ENCODE measurements around the gene PLD2.
A peak's percentile ranks its signal among the peaks of the same experiment; 100 is the strongest.
"Not testable (repeated sequence)": the region's sequence is repeated elsewhere in the genome, so short reads cannot be mapped to it uniquely, and the experiment has no call there.

PLD2 gene

DNA sequence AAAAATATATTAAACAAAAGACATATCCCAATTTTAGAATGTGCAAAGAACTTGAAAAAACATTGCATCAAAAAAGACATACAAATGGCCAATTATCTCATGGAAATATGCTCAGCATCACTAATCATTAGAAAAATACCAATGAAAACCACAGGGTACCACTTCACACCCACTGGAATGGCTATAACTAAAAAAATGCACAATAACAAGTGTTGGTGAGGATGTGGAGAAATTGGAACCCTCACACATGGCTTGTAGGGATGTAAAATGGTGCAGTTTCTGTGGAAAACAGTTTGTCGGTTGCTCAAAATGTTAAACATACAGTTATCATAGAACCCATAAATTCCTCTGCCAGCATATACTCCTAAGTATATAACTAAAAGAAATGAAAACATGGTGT, 11.8 kb upstream of the PLD2 start:
- no peak for DNase-seq

DNA sequence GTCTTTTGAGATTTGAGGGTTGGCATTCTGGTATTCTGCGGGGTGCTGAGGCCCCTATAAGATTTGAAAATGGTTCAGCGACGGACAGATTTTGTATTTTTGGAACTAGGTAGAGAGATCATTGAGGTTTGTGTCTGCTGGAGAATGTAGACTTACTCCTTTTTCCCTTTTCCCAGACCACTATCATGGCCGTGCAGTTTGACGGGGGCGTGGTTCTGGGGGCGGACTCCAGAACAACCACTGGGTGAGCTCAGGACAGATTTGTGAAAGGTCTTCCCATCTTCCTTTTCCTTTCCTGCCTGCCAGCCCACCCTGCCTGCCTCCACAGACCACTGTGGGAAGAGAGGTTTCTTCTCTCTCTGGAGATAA, 10.4 kb upstream of the PLD2 start:
- DNase-seq, result peak in 1 of 2 experiments; percentile 39

DNA sequence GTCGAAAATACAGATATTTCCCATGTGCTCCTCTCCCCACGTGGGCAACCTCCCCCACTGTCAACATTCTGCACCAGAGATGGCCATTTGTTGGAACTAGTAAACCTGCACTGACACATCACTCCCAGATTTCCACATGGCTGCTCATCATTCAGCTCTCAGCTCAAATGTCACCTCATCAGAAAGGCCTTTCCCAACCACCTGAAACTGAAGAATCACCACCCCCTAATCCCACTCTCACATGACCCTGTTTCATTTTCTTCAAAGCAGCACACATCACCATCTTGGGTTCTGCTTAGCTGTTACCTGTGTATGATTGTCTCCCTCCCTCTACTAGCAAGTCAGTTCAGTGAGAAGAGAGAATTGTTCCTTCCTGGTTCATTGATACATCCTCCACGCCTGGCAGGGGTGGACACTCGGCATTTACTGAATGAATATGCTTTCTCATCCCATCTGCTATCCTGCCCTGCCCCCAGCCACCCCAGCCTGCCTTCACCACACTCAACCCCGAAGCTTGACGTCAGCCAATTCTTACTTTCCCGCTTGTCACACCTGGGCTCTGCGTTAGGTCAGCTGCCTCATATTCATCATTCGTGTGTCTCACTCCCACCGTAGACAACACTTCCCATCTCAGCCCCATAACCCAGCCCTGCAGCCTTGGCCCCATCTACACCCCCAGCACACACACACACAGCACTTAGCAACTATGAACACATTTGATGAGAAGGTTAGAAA, 6.3 kb upstream of the PLD2 start:
- DNase-seq, result no peak

DNA sequence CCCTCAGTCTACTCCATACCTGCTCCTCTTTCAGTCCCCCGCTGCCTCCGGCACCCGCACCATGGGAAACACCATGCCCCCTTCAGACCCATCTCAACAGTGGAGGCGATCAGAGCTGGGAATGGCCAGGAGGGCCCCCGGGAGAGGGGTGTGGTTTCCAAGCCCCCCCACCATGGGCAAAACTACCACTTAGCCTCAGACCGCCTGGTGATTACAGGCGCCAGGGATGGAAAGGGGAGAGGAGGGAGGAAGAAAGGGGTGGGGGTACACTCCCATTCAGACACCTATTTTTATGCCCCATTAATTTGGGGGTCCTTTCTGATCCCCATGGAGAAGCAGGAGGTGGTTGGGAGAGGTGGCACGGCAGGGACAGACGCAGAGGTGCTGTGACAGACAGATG, 4.7 kb upstream of the PLD2 start, which contains the start of gene C17orf114:
TSS of gene C17orf114 (minus strand) at position 101 of the 400 bp plus-strand sequence.
- no peak for DNase-seq

DNA sequence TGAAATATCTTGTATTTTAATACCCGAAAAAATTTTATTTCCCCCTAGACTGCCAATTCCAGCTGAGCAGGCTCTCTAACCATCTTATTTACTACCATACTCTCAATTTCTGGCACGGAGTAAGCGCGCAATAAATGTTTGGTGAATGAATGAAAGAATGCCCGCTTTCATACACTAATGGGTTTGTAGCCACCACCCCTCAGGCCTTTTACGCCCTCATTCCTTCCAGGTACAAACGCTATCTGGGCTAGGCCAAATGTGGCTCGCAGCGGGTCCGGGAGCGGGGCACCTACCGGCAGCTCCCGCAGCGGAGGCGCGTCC, 536 bp upstream of the PLD2 start:
- no peak for DNase-seq

DNA sequence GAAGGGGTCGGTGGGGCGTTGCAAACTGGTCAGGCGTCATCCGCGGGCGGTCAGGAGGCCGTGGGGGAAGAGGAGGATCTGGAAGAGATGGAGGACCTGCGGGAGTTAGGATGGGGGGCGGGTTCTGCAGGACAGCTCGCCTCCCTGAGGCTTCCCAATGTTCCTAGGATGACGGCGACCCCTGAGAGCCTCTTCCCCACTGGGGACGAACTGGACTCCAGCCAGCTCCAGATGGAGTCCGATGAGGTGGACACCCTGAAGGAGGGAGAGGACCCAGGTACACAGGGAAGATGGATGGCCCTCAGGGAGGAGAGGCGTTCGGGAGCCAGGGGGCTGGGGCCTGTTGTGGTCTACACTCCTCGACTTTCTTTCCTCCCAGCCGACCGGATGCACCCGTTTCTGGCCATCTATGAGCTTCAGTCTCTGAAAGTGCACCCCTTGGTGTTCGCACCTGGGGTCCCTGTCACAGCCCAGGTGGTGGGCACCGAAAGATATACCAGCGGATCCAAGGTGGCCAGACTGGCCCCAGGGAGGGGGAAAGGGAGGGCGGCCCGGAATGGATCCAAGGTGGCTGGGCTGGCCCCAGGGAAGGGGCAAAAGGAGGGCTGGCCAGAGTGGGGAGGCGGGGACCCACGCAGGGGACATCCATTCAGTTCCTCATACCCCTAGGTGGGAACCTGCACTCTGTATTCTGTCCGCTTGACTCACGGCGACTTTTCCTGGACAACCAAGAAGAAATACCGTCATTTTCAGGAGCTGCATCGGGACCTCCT, 839 bp downstream of the PLD2 start:
- DNase-seq, result no peak

DNA sequence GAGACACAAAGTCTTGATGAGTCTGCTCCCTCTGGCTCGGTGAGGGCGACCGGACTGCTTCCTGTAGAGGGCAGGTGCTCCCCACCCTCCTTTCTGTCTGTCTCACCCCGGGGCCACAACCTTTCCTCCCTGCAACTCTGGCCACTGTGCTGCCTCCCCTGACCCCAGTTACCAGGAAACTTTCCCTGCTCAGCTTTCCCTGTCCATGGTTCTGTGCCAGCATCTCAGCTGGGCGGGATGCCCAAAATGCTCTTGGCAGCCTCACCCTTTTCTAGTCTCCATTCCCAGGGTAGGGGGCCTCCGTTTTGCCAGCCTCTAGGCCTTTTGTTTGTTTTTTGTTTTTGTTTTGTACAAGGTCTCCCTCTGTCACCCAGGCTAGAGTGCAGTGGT, 1.4 kb downstream of the PLD2 start:
- DNase-seq, result no peak

DNA sequence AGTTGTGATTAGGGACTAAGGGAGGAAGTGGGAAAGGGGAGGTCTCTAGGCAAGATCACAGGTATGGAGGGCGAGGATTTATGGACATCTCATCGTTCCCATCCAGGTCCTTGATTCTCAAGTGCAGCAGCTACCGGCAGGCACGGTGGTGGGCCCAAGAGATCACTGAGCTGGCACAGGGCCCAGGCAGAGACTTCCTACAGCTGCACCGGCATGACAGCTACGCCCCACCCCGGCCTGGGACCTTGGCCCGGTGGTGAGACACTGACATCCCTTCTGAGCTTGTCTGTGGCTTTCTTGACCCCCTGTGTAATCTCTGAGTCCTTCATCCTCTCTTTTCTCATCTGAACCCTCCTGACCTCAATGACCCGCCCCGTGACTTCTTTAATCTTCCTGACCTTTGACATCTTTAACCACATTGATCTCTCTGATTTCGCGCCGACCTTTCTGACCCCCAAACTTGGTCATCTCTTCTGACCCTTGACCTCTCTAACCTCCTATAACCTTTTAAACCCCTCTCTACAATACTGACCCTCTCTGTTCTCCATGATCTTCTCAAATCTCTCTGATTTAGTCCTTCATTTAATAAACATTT, 3.8 kb downstream of the PLD2 start:
- DNase-seq, result no peak

DNA sequence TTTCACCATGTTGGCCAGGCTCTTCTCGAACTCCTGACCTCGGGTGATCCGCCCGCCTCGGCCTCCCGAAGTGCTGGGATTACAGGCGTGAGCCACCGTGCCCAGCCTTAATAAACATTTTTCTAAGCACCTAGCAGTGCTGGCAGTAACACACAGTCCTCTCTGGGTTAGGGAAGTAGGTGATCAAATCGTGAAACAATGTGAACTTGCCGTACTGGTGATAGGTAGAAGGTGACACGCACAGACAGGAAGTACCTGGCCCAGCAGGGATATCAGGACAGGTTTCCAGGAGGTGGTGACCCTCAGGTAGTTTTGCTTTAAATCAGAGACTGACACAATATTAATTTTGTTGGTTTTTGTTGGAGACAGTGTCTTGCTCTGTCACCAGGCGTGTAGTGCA, 4.5 kb downstream of the PLD2 start:
- DNase-seq, result no peak

DNA sequence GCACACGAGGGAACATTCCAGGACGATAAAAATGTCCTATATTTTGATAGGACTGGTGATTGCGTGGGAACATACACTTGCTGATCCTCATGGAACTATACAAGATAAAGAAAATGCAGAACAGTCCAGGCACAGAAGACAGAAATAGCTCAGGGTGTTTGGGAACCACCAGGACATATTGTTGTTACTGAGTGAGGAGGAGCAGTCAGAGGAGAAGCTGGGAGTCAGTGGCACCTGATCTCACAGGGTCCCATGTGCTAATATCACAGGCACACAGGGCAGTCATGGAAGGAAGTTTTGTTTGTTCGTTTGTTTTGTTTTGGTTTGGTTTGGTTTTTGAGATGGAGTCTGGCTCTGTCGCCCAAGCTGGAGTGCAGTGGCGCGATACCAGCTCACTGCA, 5.7 kb downstream of the PLD2 start:
- DNase-seq, result no peak

DNA sequence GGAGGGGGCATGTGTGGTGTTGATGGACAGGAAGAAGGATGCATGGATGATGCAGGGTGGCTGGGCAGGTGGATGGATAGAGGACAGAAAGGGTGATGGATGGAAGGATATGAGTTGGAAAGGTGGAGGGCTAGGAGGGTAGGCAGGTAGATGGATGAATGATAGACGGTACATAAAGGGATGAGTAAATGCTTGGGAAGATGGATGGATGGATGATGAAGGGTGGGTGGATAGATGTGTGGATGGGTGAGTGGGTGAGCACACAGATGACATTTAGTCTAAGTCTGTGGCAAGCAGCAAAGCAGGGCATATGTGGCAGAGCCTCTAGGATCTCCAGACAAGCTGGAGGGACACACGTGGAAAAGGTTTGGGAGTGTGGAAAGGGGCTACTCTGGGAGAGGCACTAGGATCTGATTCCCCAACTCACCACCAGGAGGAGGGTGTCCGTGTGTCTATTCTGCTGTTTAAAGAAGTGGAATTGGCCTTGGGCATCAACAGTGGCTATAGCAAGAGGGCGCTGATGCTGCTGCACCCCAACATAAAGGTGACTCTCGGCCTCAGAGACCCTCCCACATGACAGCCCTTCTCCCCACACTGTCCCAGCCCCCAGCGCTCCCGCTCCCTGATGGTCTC, 8.2 kb downstream of the PLD2 start:
- DNase-seq, result no peak

DNA sequence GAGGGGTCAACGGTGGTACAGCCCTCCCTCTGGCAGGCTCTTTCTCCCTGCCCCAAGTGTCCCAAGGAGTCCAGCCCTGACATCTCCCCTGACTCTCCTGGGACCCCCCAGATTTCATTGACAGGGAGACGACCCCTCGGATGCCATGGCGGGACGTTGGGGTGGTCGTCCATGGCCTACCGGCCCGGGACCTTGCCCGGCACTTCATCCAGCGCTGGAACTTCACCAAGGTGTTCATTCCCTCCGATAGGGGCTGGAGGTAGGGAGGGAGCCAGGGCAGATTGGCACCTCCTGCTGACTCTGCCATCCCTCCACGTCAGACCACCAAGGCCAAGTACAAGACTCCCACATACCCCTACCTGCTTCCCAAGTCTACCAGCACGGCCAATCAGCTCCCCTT, 9.9 kb downstream of the PLD2 start:
- no peak for DNase-seq

DNA sequence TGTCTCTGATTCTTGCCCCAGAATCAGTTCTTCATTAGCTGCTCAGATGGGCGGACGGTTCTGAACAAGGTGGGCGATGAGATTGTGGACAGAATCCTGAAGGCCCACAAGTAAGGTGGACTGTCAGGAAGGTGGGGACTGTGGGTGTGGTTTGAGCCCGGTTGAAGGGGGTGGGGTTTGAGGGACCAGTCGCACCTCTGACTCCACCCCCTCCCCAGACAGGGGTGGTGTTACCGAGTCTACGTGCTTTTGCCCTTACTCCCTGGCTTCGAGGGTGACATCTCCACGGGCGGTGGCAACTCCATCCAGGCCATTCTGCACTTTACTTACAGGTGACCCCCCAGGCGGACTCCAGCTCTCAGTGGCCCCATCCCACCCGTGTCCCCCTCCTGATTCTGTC, 11.3 kb downstream of the PLD2 start:
- no peak for DNase-seq

DNA sequence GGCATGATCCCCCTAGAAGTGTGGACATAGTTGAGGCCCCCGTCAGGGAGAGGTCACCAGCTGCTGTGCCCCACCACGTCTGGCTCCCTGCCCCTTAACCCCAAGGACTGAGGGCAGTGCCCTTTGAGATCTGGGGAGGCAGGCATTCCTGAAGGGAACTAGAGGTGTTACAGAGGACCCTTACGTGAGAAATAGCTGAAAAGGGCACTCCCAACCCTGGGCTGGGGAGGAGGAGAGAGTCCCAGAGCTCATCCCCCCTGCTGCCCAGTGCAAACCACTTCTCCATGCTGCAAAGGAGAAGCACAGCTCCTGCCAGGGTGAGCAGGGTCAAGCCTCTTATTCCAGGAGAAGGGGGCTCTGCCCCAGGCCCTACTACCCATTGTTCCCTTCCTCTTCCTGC, 15.9 kb downstream of the PLD2 start:
- no peak for DNase-seq

DNA sequence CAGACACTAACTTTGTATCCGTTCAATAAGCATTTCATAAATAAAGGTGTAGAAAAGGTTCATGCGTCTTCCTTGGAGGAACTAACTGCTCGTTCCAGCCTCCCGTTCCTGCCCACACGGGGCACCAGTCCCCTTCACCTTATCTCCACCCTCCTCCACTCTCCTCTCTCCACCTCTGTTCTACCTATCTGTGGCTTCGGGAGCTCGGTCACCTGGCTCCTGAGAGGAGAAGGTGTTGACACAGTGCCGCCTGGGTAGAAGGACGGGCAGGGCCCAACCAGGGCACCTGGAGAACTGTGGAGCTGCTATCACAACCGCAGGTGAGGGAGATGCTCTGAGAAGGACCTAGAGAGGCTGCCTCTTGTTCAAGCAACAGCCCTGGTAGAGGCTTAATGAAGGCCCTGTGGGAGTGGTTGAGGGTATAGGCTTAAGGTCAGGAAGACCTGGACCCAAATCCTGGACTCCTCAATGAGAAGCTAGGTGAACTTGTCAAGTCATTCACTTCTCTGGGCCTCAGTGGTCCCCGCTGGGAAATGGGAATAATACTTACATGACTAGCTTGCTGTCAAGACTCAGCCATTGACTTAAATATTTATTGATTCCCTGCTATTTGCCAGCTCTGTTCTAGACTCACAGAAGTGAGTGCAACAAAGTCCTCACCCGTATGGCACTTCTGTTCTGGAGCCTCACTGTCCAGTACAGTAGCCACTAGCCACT, 16.6 kb downstream of the PLD2 start:
- DNase-seq, result no peak

DNA sequence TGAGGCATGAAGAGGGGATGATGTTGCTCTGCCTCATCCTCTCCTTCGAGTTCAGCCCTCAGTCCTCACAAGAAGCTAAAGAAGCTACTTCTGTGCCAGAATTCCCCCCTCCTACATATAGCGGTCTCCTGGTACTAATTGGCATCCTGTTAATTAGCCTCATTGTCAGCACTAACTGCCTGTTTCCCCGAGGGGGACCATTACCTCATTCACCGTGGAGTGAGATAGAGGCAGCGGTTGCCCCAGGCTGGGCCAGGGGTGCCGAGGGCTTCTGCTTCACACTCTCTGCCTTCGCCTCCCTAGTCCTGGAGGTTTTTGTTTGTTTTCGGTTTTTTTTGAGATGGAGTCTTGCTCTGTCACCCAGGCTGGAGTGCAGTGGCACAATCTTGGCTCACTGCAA, 20.4 kb downstream of the PLD2 start:
- no peak for DNase-seq

DNA sequence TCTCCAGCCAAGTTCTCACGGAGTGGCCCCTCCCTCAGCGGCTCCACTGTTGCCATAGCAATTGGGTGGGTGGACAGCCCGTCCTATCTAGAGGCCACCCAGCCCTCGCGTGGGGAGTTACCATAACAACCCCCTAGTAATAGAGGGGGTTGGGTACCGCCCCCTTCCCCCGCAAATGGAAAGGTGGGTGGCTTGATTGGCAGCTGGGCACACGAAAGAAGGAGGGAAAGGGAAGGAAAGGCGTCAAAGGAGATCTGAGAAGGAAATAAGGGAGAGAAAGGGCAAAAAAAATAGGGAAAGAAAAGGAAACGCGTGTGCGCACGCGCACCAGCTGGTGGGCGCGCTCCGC, 25.9 kb downstream of the PLD2 start:
- not testable (repeated sequence) for DNase-seq

DNA sequence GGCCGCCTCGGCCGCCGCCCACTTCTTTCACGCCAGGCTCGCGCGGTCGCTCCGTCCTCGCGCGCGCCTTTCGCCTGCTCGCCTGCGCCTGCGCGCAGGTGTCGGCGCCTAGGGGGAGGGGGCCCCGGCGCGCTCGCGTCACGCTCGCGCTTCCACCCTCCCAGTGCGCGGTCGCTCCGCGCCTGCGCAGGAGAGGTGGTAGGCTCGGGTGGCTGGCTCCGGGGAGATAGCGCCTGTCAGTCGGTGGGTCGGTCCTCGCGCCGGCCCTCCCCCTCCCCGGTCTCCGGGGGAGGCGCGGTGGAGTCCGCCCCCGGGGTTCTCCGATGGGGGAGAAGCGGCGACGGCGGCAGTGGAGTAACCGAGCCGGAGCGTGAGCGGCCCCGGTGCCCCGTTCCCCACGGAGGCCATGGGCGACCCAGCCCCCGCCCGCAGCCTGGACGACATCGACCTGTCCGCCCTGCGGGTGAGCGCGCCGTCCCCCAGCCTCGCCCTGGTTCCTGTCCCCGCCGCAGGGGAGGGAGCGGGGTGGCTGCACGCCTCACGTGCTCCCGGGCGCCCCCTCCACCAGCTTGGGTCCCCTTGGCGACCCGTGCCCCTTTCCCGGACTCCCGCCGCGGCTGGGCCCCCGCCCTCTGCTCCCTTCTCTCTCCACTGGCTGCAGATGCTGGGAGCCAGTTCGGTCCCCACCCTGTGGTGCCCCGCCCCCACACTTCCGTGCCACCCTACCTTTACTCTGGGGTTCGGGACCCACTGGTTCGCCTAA, 26.4 kb downstream of the PLD2 start, which contains the start of gene MINK1:
TSS of gene MINK1 (plus strand) at position 163 of the 763 bp plus-strand sequence. CDS start at position 407, 244 bp downstream.
- DNase-seq, result peak; percentile 72 to 88

DNA sequence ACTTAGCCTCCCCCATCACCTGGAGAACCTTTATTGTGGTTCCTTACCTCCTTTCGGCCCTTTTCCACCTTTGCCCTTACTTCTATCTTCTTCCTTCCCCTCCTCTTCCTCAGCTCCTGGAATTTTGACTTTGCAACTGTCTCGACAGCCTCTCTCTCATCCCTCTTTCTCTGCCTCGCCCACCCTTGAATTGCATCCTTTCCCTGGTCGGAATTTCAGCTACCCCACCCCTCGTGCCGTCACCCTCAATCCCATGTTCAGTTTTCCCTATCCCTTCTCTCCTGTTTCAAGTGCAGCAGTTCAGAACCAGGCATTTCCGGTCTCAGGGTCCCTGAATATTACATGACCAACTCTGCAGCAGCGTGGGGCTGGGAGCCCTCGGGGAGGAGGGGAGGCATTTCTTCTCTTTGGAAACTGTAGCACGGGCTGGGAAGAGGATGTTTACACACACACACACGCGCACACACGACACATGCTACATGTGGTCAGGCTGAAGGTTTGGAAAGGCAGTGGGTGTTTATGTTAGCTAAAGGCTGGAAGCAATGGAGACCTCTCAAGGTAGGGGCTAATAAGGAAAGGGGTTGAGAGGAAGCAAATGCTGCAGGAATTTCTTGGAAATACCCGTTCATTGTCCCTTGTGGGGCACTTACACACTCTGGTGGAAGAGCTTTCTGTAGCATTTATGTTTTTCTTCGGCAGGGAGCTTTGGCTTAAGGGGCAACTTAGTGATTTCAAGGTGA, 27.2 kb downstream of the PLD2 start:
- peak in 1 of 2 experiments; percentile 32 for DNase-seq

DNA sequence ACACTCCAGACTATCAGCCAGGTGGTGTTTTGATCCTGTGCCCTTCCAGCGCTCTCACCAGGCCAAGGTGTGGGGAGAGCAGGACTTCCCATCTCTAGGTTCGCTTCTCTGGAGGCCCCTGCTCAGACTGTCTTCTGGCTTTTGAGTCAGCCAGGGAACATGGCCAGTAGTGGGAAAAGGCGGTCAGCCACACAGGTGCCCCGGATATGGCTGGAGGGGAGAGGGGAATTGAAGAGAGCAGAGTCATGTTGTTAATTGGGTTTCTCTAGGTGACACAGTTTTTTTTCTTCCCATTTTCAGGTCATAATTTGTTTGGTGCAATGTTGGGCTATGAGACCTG, 27.7 kb downstream of the PLD2 start:
- no peak for DNase-seq

DNA sequence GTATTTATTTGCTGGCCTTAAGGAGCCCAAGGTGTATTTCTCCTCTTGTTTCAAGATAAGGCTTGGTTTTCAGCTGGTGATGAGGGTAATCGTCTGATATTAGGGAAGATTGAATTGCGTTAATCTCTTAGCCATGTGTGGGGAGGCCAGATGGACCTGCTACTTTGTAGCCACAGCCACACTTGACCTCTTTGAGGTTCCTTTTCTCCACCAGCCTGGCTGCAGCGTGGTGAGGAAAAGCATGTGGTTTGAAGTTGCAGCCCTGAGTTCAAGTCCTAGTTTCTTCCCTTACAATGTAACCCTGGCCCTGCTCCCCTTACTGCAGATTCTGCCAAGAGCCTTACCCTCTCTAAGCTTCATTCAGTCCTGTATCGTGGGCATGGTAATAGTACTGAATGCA, 29.3 kb downstream of the PLD2 start:
- no peak for DNase-seq
